Stimulated activated CD8-positive, alpha-beta memory T cell treated with anti-CD3 and anti-CD28 coated beads, Interleukin-15, amount 100 ng/mL, for 4 hours (primary cell): ENCODE measurements around the gene ALG14.

Source experiments
- DNase-seq, 2 donors: peaks; one replicate each; pipeline ENCODE4 v3.0.0-alpha.2; 2020; ENCODE audit warnings: low read depth in 2 of 2

The ALG14 gene

GRCh38 chr1:94980582-94981574 lies 91.9 kb downstream of the ALG14 start:
- no peak for DNase-seq

GRCh38 chr1:94979656-94980581 lies 92.8 kb downstream of the ALG14 start:
- no peak for DNase-seq

- no peak for DNase-seq
Observed at GRCh38 chr1:94979131-94979530, 93.6 kb downstream of the ALG14 start.

- no peak for DNase-seq
Observed at GRCh38 chr1:94978401-94978800, 94.3 kb downstream of the ALG14 start.

GRCh38 chr1:94976971-94977548 lies 95.7 kb downstream of the ALG14 start:
- no peak for DNase-seq

- no peak for DNase-seq
Observed at GRCh38 chr1:94974824-94975223, 97.9 kb downstream of the ALG14 start.

- DNase-seq, result no peak
Observed at GRCh38 chr1:94974241-94974640, 98.5 kb downstream of the ALG14 start.

GRCh38 chr1:94973309-94973922 lies 99.3 kb downstream of the ALG14 start:
- DNase-seq, result no peak

GRCh38 chr1:94971491-94971924 lies 101.2 kb downstream of the ALG14 start:
- no peak for DNase-seq

GRCh38 chr1:94970783-94971182 lies 102.0 kb downstream of the ALG14 start:
- no peak for DNase-seq

GRCh38 chr1:94969137-94969536 lies 103.6 kb downstream of the ALG14 start:
- DNase-seq, result no peak

- DNase-seq, result no peak
Observed at GRCh38 chr1:94966033-94966432, 106.7 kb downstream of the ALG14 start.

GRCh38 chr1:94963864-94964263 lies 108.9 kb downstream of the ALG14 start:
- DNase-seq, result no peak

GRCh38 chr1:94962409-94963265 lies 110.1 kb downstream of the ALG14 start:
- DNase-seq, result peak in 1 of 2 donors; percentile 0

GRCh38 chr1:94961988-94962387 lies 110.8 kb downstream of the ALG14 start:
- no peak for DNase-seq

- DNase-seq, result no peak
Observed at GRCh38 chr1:94961582-94961981, 111.2 kb downstream of the ALG14 start.

- DNase-seq, result no peak
Observed at GRCh38 chr1:94958081-94958480, 114.7 kb downstream of the ALG14 start.

- no peak for DNase-seq
Observed at GRCh38 chr1:94955767-94956632, 116.8 kb downstream of the ALG14 start.
